GM12874 (cell line): ENCODE results near the gene TNFSF4.

Source experiments
- CTCF ChIP-seq: IDR thresholded peaks from 2 replicates; pipeline ENCODE4 v1.5.1; 2011; ENCODE audit warnings: low read depth, mild to moderate bottlenecking, control low read depth, low read length, moderate library complexity; ENCODE audit not compliant: insufficient read depth

Gene TNFSF4

DNA sequence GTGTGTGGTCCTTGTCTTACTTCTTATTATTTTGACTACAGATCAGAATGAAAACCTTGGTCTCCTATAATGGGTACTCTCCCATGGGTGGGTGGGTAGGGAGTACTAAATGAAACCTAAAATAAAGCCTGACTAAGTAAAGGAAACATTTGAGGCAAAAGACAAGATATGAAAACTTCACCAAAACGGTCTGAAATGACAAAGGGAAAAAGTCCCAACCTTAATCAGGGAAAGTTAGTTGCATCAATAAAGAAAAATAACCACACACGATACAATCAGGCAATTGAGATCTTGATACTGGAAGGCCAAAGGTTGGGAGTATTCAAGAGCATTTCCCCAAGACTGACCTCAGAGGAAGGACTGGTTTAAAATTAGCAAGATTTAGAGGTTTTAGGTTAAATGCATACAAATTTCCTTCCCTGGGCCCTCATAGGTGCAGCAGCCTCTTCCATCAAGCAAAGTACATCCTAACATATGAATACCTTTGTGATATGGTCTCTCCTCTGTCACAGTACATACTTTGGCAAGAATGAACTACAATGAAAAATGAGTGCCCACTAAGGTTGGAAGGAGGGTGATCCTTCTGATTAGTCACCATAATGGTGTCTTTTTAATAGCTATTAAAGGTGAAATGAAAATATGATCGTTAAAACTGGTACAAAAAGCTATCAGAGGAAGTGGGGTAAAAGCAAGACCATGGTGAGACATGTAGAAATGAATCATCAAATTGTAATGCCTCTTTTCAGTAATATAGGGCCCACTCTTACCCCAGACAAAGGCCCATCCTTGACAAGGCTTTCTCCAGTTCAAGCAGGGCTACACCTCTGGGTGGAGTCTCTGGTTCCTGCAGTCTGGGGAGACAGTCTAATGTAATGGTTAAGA is 15.3 kb upstream of the TNFSF4 start:
- TF ChIP-seq CTCF: no peak

DNA sequence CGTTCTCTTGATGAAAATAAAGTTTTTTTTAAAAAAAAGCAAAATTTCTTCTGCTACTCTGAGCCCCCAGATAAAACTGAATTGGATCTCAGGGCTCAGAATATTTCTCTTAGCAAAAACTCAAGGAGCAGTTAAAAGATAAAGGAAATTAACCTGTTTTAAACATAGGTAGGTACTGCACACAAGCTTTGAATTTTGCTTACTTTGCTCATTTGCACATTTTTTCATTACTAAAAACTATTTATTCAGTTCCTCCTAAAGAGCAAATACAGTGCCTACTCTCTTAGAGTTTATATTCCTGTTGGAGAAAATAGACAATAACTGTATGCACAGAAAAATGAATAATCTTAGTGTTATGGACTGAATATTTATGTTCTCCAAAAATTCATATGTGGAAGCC is 13.0 kb upstream of the TNFSF4 start:
- no peak for TF ChIP-seq CTCF

DNA sequence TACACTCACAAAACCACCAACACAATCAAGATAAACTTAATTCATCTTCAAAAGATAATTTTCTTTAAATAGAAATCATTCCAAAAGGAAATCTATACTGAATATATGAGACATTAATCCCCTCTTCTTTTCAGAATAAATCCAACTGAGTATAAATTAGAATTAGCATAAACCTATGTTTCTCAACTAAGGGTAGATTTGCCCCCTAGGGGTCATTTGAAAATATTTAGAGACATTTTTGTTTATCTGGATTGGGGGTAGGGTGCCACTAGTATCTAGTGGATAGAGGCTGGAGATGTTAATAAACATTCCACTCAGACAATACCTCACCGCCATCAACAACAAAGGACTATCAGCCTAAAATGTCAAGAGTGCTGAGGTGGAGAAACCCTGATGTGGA is 6.5 kb upstream of the TNFSF4 start:
- TF ChIP-seq CTCF: no peak

DNA sequence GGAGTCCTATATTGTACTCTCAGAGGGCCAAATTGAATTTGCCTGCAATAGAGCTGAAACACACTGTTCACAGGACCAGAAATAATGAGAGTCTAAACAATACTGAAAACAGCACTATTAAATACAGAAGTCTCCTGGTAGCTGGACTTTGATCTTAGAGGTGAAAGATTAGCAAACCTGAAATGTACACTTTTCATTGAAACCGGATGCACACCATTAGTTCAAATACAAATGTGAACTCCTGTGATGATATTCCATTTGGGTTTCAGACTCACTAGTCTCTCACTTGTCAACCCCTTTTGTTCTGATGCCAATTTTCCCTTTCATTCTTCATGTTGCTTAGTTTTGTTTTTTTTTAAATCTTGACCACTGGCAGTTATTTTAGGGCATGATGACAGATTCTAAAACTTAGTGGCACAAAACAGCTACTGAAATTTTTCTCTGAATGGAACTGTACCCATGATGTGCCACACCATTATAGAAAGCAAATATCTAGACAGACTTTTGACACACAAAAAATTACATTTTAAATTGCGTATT is 5.9 kb upstream of the TNFSF4 start:
- TF ChIP-seq CTCF: no peak

DNA sequence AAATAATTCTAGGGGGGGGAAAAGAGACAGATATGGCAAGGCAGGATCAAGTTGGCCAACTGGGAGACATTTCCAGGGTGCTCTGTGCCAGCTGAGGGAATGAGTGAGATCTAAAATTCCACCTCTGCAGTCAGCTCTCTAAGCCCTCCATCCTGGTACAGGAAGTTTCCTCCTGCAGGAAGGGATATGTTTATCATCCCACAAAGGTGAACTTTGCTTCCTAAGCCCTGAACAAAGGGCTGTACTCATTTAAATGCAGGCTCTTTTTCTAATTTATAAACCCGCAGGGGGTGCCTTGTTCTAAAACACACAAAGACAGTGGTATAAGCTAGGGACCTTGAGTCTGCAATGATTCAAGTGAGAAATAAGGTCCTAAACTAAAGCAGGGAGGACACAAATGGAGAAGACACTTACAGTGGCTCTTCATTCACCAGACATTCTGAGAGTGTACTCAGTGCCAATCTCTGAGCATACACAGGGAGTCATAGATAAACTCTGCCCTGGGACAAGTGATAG is 3.6 kb upstream of the TNFSF4 start:
- TF ChIP-seq CTCF: no peak

- no peak for TF ChIP-seq CTCF
Observed at GRCh38 chr1:173210283-173210682, 3.2 kb upstream of the TNFSF4 start.

DNA sequence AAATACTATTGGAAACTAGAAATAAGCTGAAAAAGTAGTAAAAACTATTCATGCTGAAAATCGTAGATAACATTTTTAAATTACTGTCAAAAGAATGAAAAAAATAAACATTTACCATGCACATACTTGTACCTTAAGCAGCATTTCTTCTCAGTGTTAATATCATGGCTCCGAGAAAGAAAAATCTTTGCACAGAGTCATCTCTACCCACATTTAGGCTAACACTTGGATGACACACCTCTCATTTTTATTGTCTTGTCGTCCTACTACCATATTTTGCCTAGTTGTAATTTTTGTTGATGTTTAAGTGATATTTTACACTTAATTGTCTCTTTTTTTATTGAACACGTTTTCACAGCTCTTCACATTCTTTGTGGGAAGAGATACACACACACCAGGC is 1.7 kb upstream of the TNFSF4 start:
- TF ChIP-seq CTCF: no peak
